Measurements from ENCODE around the gene LSAMP. TPM values are rescaled to one million over a fixed set of nuclear protein-coding genes. Genes with fewer than 3 reads are reported as not detected.
A peak's percentile ranks its signal among the peaks of the same experiment; 100 is the strongest.

The LSAMP gene
- total and polyA plus RNA-seq, 2 of the 13 experiments (the other 11 are each of a cell fraction or from before 2014, with no cell fraction given), result not detected

- TF ChIP-seq SP5 (CRISPR knock-in tag; IDR thresholded peaks at IDR 0.05; ENCODE audit: borderline replicate concordance, low read depth) (no peak), ZNF660 (CRISPR knock-in tag; IDR thresholded peaks at IDR 0.05; ENCODE audit: borderline replicate concordance, low read depth) (no peak), SOX5 (CRISPR knock-in tag; IDR thresholded peaks at IDR 0.05; ENCODE audit: borderline replicate concordance) (peak; percentile 38; the same call in 1 of the 2 replicates), ZNF883 (CRISPR knock-in tag; IDR thresholded peaks at IDR 0.05; ENCODE audit: not compliant biosample characterization) (no peak), KLF15 (CRISPR knock-in tag; IDR thresholded peaks at IDR 0.05; ENCODE audit: borderline replicate concordance) (no peak), FOXO1 (CRISPR knock-in tag; IDR thresholded peaks at IDR 0.05) (no peak), ETV5 (CRISPR knock-in tag; IDR thresholded peaks at IDR 0.05; ENCODE audit: borderline replicate concordance) (peak; percentile 86), MAFF (IDR thresholded peaks at IDR 0.05; ENCODE audit: low read depth, low read length) (no peak), MIXL1 (CRISPR knock-in tag; IDR thresholded peaks at IDR 0.05) (peak; percentile 60), ZKSCAN5 (CRISPR knock-in tag; IDR thresholded peaks at IDR 0.05) (no peak), FLYWCH1 (CRISPR knock-in tag; IDR thresholded peaks at IDR 0.05) (no peak), ADNP (CRISPR knock-in tag; IDR thresholded peaks at IDR 0.05) (no peak), ONECUT2 (CRISPR knock-in tag; IDR thresholded peaks at IDR 0.05) (peak; percentile 90), ZNF3 (CRISPR knock-in tag; IDR thresholded peaks at IDR 0.05) (no peak), HOMEZ (CRISPR knock-in tag; IDR thresholded peaks at IDR 0.05; ENCODE audit: low read depth) (no peak), THRA (CRISPR knock-in tag; IDR thresholded peaks at IDR 0.05; ENCODE audit: borderline replicate concordance) (0 out of 2 replicates have a peak, but pooled peaks have one; percentile 15), HES4 (CRISPR knock-in tag; IDR thresholded peaks at IDR 0.05; ENCODE audit: borderline replicate concordance) (no peak), LCORL (IDR thresholded peaks at IDR 0.05) (peak; percentile 64; the same call in 1 of the 2 replicates), LCORL (CRISPR knock-in tag; IDR thresholded peaks at IDR 0.05) (peak; percentile 83)
- TF ChIP-seq, protein P1, sequence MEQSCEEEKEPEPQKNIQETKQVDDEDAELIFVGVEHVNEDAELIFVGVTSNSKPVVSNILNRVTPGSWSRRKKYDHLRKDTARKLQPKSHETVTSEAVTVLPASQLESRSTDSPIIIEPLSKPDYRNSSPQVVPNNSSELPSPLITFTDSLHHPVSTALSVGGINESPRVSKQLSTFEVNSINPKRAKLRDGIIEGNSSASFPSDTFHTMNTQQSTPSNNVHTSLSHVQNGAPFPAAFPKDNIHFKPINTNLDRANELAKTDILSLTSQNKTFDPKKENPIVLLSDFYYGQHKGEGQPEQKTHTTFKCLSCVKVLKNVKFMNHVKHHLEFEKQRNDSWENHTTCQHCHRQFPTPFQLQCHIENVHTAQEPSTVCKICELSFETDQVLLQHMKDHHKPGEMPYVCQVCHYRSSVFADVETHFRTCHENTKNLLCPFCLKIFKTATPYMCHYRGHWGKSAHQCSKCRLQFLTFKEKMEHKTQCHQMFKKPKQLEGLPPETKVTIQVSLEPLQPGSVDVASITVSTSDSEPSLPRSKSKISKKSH (CRISPR knock-in tag; IDR thresholded peaks at IDR 0.05; ENCODE audit: borderline replicate concordance), result no peak
- TF ChIP-seq, protein P2, sequence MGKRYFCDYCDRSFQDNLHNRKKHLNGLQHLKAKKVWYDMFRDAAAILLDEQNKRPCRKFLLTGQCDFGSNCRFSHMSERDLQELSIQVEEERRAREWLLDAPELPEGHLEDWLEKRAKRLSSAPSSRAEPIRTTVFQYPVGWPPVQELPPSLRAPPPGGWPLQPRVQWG (CRISPR knock-in tag; IDR thresholded peaks at IDR 0.05; ENCODE audit: borderline replicate concordance, low read depth), result no peak
- TF ChIP-seq, protein P3, sequence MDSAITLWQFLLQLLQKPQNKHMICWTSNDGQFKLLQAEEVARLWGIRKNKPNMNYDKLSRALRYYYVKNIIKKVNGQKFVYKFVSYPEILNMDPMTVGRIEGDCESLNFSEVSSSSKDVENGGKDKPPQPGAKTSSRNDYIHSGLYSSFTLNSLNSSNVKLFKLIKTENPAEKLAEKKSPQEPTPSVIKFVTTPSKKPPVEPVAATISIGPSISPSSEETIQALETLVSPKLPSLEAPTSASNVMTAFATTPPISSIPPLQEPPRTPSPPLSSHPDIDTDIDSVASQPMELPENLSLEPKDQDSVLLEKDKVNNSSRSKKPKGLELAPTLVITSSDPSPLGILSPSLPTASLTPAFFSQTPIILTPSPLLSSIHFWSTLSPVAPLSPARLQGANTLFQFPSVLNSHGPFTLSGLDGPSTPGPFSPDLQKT (CRISPR knock-in tag; IDR thresholded peaks at IDR 0.05; ENCODE audit: borderline replicate concordance), result no peak
Measured at GRCh38 chr3:115792206-115792955, 652.9 kb downstream of the LSAMP start (continued).

All from HepG2 (cell line).